UCSD-AML1 (cell line): Measurements from ENCODE around the gene HOXC9.

Experiments
- DNase-seq: peaks from one replicate; lab custom pipeline; 2025; ENCODE audit not compliant: unreplicated experiment; lab: John Stamatoyannopoulos, UW

Gene HOXC9

GRCh38 chr12:54000116-54001114 is at the start of gene HOXC9:
HOXC9 (plus strand) TSS chr12:54000161; CDS start chr12:54000189, 28 bp downstream.
- DNase-seq: no peak

GRCh38 chr12:53950437-53950773 is 49.6 kb upstream of the HOXC9 start:
- no peak for DNase-seq

DNA sequence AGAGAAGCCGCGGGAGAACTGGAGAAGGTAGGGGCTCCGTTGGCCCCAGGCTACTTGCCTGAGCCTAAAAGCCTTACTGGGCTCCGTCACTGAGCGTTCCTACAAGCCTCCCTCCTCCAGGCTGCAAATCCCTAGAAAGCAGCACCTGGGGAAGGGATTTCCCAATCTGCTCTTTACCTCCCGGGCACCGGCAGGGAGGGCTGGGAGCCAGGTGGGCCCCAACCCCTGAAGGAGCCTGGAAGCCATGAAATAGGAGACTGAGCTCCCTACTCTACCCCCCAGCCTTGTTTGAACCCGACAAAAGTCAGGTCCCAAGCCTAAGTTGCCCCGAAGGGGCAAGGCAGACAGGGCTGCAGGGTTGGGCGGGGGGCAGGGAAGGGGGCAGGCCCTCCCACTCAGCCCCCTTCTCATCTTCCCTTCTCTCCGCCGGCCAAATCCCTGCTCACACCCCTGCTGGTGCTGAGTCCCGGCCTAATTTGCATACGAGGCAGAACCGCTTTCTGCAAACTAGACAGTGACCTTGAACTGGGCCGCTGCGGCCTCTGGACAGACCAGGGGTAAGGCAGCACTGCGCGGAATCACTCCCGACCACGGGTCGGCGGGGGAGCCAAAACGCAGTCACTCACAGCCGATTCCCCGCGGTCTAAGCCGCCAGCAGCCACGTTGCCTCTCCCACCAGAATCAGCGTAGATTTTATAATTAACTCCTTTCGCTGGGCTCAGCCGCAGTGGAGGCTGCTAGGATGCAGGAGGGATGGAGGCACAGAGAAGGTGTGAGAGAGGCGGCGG is 49.0 kb upstream of the HOXC9 start:
- DNase-seq: no peak

GRCh38 chr12:53951577-53952334 is 48.2 kb upstream of the HOXC9 start:
- DNase-seq: no peak

DNA sequence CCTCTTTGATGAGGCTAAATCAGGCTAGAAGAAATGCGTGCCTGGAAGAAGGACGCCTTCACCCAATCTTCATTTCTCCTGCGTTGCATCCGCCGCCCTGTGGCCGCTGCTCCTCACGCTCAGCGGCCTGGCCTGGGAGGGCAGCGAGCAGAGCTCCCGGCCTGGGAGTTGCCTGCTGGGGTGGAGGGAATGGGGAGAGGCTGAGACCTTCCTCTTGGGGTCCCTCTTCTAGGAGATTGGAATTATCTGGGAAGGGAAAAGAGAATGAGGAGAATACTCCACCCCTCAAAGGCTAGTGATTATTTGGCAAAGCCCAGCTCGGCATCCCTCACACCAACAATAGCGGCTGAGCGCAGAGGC is 47.6 kb upstream of the HOXC9 start:
- no peak for DNase-seq

DNA sequence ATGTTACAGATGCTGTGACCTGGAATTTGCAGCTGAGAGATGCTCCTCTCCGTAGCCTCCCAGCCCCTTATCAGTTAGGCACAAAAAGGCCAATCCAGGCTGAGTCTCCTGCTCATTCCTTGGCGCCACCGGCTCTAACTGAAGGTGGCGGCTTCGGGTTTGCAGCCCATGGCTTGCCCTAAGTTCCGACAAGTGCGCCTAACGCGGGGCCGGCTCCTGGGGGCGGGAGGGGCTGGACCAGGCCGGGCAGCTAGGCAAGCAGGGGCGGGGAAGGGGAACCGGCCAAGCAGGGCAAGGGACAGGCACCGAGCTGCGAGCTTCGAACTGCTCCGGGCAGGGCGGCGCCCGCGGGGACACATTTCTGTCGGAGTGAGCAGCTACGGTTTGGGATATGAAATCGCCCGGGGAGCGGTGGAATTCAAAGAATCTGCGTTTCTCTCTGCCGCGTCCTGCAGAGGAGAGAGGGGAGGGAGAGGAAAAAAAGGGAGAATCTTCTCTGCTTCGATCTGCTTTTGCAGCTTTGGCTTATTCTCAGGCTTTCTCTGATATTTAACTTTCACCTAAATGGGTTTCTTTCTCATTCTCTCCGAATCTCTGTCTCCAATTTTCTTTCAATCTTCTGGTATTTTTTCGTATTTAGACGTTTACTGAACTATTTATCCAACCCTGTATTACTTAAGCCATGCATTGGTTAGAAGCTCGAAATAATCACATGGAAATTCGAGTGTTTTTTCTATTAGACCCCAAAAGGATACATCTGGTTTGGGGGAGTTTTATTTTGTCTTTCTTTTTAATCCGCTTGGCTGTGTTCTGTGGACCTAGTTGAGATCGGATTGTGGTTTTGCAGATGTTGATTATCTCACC is 46.9 kb upstream of the HOXC9 start:
- no peak for DNase-seq

- DNase-seq: no peak
Observed at GRCh38 chr12:53953831-53954693, 45.9 kb upstream of the HOXC9 start.

- DNase-seq: no peak
Observed at GRCh38 chr12:53954694-53955035, 45.3 kb upstream of the HOXC9 start, which contains the start of gene HOXC12. HOXC12 (plus strand) TSS chr12:53954903; CDS start chr12:53954930, 27 bp downstream.

GRCh38 chr12:53955036-53955775 is 44.8 kb upstream of the HOXC9 start:
- no peak for DNase-seq

- DNase-seq: no peak
Observed at GRCh38 chr12:53955776-53956250, 44.1 kb upstream of the HOXC9 start.

DNA sequence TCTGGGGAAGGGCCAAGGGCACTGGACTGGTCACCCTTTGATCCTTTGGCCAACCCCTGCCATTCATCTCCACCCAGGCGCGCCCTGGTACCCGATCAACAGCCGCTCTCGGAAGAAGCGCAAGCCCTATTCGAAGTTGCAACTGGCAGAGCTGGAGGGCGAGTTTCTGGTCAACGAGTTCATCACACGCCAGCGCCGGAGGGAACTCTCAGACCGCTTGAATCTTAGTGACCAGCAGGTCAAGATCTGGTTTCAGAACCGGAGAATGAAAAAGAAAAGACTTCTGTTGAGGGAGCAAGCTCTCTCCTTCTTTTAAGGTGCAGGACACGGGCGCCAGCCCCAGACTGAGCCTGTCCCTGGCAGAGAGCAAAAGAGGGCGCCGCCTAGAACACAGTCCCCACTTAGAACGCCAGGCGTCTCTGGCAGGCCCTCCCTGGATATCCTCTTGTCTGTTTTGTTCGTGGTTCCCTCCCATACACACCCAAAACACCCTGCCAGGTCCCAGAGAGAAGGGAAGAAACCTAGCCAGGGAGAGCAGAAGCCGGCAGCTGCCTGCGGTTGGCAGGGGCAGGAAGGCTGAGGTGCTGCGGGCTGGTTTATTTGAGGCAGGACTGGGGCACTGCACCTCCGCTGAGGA is 43.6 kb upstream of the HOXC9 start:
- no peak for DNase-seq

GRCh38 chr12:53956914-53957536 is 42.9 kb upstream of the HOXC9 start:
- peak; percentile 59 for DNase-seq

- no peak for DNase-seq
Observed at GRCh38 chr12:53958128-53958527, 41.8 kb upstream of the HOXC9 start.

DNA sequence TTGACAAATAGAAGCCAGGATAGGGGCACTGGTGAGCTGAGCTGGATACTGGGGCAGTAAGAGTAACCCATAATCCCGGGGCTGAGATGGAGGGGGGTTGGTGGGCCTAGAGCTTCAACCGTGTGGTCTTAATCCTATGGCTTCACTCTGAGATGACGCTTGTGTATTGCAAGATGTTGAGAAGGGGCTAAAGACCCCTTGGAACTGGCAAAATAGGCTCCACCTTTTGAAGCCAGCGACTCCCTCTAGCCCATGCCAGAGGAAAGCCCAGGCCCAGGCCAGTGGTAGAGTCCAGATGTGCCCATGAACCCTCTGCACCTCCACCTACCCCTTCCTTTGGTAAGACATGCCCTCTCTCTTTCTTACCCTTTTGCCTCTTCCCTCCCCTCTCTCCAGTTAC is 40.6 kb upstream of the HOXC9 start:
- no peak for DNase-seq

DNA sequence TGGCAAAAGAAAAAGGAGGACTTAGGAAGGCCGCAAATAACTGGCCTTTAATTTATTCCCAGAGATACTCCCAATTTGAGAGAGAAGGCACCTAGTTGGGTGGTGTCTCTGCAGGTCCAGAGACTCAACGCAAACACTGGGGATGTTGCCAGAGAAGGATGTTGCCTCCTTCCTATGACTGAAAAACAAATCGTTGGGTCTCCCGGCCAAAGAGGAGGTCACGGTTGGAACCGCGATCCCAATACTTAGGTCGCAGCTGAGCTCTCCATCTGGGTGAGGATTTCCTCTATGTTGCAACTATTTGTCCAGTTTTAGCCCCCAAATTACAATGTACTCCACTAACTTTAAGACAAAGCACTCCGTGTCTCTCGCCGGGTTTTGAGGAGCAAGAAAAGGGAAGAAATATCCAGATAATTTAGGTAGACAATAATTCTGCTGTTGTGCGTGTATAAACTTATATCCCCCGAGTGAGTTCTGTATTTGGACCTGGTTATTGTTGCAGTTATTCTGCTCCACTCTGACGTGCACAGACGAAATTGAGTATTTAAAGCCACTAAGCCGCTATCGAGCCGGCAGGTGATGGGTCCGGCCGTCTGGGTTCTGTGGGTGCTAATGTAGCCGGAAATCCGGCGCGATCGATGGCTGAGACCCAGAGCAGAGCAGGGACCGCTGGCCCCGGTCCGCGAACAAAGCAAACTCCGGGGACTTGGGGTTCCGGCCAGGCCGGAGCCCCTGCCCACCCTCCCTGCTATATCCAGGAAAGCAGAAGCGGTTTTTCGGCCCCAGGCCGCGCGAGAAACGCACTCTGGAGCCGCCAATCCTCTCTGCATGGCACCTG is 39.6 kb upstream of the HOXC9 start:
- DNase-seq: no peak

- no peak for DNase-seq
Observed at GRCh38 chr12:53961025-53961761, 38.8 kb upstream of the HOXC9 start.
